Stimulated activated CD4-positive, alpha-beta T cell treated with anti-CD3 and anti-CD28 coated beads, Interleukin-12 subunit alpha, Interleukin-12 subunit beta, amount 100 ng/mL, for 4 hours (primary cell): ENCODE results near the gene NGRN.
"Not testable (repeated sequence)": the region's sequence is repeated elsewhere in the genome, so short reads cannot be mapped to it uniquely, and the experiment has no call there.

Source experiments
- DNase-seq: peaks from one replicate; pipeline ENCODE4 v3.0.0-alpha.2; 2020

NGRN gene

GRCh38 chr15:90234096-90234988 is 31.1 kb upstream of the NGRN start, which contains the start of gene GDPGP1:
TSS of gene GDPGP1 (plus strand) at chr15:90234209. CDS start at chr15:90240909, 6,700 bp downstream.
- no peak for DNase-seq

GRCh38 chr15:90239371-90239770 is 26.1 kb upstream of the NGRN start:
- DNase-seq, result no peak

GRCh38 chr15:90240856-90241255 is 24.6 kb upstream of the NGRN start:
- DNase-seq, result no peak

- DNase-seq, result no peak
Observed at GRCh38 chr15:90241343-90242192, 23.9 kb upstream of the NGRN start.

- DNase-seq, result no peak
Observed at GRCh38 chr15:90243943-90244639, 21.4 kb upstream of the NGRN start.

- DNase-seq, result no peak
Observed at GRCh38 chr15:90248789-90249202, 16.7 kb upstream of the NGRN start.

GRCh38 chr15:90249203-90249863 is 16.1 kb upstream of the NGRN start, which contains the start of gene TTLL13:
TSS of gene TTLL13 (plus strand) at chr15:90249556. CDS start at chr15:90250631, 1,075 bp downstream.
- DNase-seq, result peak; percentile 84

GRCh38 chr15:90257776-90258175 is 7.7 kb upstream of the NGRN start:
- no peak for DNase-seq

GRCh38 chr15:90259524-90259923 is 5.9 kb upstream of the NGRN start:
- DNase-seq, result no peak

GRCh38 chr15:90260731-90261130 is 4.7 kb upstream of the NGRN start:
- not testable (repeated sequence) for DNase-seq

- DNase-seq, result no peak
Observed at GRCh38 chr15:90261811-90262210, 3.7 kb upstream of the NGRN start.

- DNase-seq, result no peak
Observed at GRCh38 chr15:90262426-90262825, 3.0 kb upstream of the NGRN start.

GRCh38 chr15:90264671-90265070 is 801 bp upstream of the NGRN start:
- DNase-seq, result no peak

GRCh38 chr15:90266061-90266431 is 574 bp downstream of the NGRN start:
- peak; percentile 40 for DNase-seq

- DNase-seq, result peak; percentile 9
Observed at GRCh38 chr15:90266485-90266884, 1.0 kb downstream of the NGRN start.

GRCh38 chr15:90268415-90268814 is 2.9 kb downstream of the NGRN start:
- DNase-seq, result no peak

- no peak for DNase-seq
Observed at GRCh38 chr15:90270502-90271150, 5.2 kb downstream of the NGRN start.

- DNase-seq, result no peak
Observed at GRCh38 chr15:90271459-90272166, 6.1 kb downstream of the NGRN start.

GRCh38 chr15:90278467-90278866 is 13.0 kb downstream of the NGRN start:
- not testable (repeated sequence) for DNase-seq

GRCh38 chr15:90280743-90281142 is 15.3 kb downstream of the NGRN start:
- not testable (repeated sequence) for DNase-seq

GRCh38 chr15:90281637-90282036 is 16.2 kb downstream of the NGRN start:
- not testable (repeated sequence) for DNase-seq
